ENCODE results near the gene CIDEA.
"Not testable (repeated sequence)": the region's sequence is repeated elsewhere in the genome, so short reads cannot be mapped to it uniquely, and the experiment has no call there.

CIDEA gene

GRCh38 chr18:12239431-12239830, 14.7 kb upstream of the CIDEA start:
- DNase-seq: no peak

GRCh38 chr18:12242658-12243260, 11.4 kb upstream of the CIDEA start:
- no peak for DNase-seq

- not testable (repeated sequence) for DNase-seq
These were observed 10.9 kb upstream of the CIDEA start for GRCh38 chr18:12243272-12243671.

GRCh38 chr18:12245793-12246135, 8.4 kb upstream of the CIDEA start:
- DNase-seq: no peak

GRCh38 chr18:12246849-12247808, 7.0 kb upstream of the CIDEA start:
- no peak for DNase-seq

- no peak for DNase-seq
These were observed 6.2 kb upstream of the CIDEA start for GRCh38 chr18:12247946-12248345.

GRCh38 chr18:12248926-12249720, 5.0 kb upstream of the CIDEA start:
- no peak for DNase-seq

- DNase-seq: no peak
These were observed 2.9 kb upstream of the CIDEA start for GRCh38 chr18:12251311-12251710.

- DNase-seq: no peak
These were observed 2.1 kb upstream of the CIDEA start for GRCh38 chr18:12252061-12252460.

- DNase-seq: no peak
These were observed 1.1 kb upstream of the CIDEA start for GRCh38 chr18:12253027-12253426.

- no peak for DNase-seq
These were observed 462 bp upstream of the CIDEA start for GRCh38 chr18:12253663-12254135.

- DNase-seq: no peak
These were observed 805 bp downstream of the CIDEA start for GRCh38 chr18:12254820-12255511.

GRCh38 chr18:12255626-12256026, 1.5 kb downstream of the CIDEA start:
- no peak for DNase-seq

GRCh38 chr18:12256951-12257350, 2.8 kb downstream of the CIDEA start:
- no peak for DNase-seq

- DNase-seq: no peak
These were observed 4.0 kb downstream of the CIDEA start for GRCh38 chr18:12257996-12258718.

GRCh38 chr18:12258719-12259705, 4.9 kb downstream of the CIDEA start:
- no peak for DNase-seq

GRCh38 chr18:12262748-12263147, 8.6 kb downstream of the CIDEA start:
- DNase-seq: no peak

- DNase-seq: no peak
These were observed 10.7 kb downstream of the CIDEA start for GRCh38 chr18:12264864-12265263.

GRCh38 chr18:12271376-12272235, 17.4 kb downstream of the CIDEA start:
- no peak for DNase-seq

- DNase-seq: no peak
These were observed 20.6 kb downstream of the CIDEA start for GRCh38 chr18:12274793-12275192.

Measured in GOT3 (cell line).